HepG2 (cell line): ENCODE results near the gene PRM3. TPM values are rescaled to one million over a fixed set of nuclear protein-coding genes. Genes with fewer than 3 reads are reported as not detected.

ENCODE experiments used
- CAMTA2 ChIP-seq: sonication (generic); formaldehyde crosslinking; IDR thresholded peaks from 2 replicates; pipeline ENCODE4 v1.4.0; 2020; ENCODE audit warnings: mild to moderate bottlenecking, missing genetic modification reagents, borderline replicate concordance
- CHCHD3 ChIP-seq: sonication (generic); formaldehyde crosslinking; IDR thresholded peaks from 2 replicates; pipeline ENCODE4 v1.8.0; 2022; ENCODE audit warnings: mild to moderate bottlenecking, missing genetic modification reagents, moderate library complexity
- KDM4B ChIP-seq: sonication (generic); formaldehyde crosslinking; IDR thresholded peaks from 2 replicates; pipeline ENCODE4 v1.4.0; 2020; ENCODE audit warnings: missing genetic modification reagents
- LCORL ChIP-seq, 2 experiments: fragments of 450-650 bp in 1 of 2; sonication (generic) in 1 of 2; formaldehyde crosslinking in 1 of 2; IDR thresholded peaks; 2 replicates each; pipeline versions ENCODE4 v1.5.0 to v1.6.1; 2017 to 2020; ENCODE audit warnings: antibody characterized with exemption in 1 of 2, missing genetic modification reagents in 1 of 2
- MLLT10 ChIP-seq: sonication (generic); formaldehyde crosslinking; IDR thresholded peaks from 2 replicates; pipeline ENCODE4 v1.4.0; 2020; ENCODE audit warnings: missing genetic modification reagents
- RBM39 ChIP-seq: fragments of 200-400 bp; formaldehyde crosslinking; IDR thresholded peaks from one replicate; pipeline ENCODE4 v1.6.1; 2018; ENCODE audit warnings: antibody characterized with exemption, mild to moderate bottlenecking, low read depth, low read length; ENCODE audit not compliant: poor library complexity, severe bottlenecking
- SALL2 ChIP-seq: sonication (generic); formaldehyde crosslinking; IDR thresholded peaks from 2 replicates; pipeline ENCODE4 v1.8.1; 2023; ENCODE audit warnings: mild to moderate bottlenecking, missing genetic modification reagents, inconsistent platforms
- SP5 ChIP-seq: IDR thresholded peaks from 2 replicates; pipeline ENCODE4 v1.6.1; 2016; ENCODE audit warnings: low read depth, borderline replicate concordance
- SRSF4 ChIP-seq: fragments of 200-400 bp; formaldehyde crosslinking; IDR thresholded peaks from one replicate; pipeline ENCODE4 v1.6.1; 2018; ENCODE audit warnings: mild to moderate bottlenecking, low read depth, low read length, moderate library complexity; ENCODE audit not compliant: poor library complexity, severe bottlenecking
- ZNF274 ChIP-seq: sonication (generic); formaldehyde crosslinking; IDR thresholded peaks from 2 replicates; pipeline ENCODE4 v1.5.1; 2020; ENCODE audit warnings: mild to moderate bottlenecking, missing genetic modification reagents
- ZNF501 ChIP-seq: sonication (generic); formaldehyde crosslinking; IDR thresholded peaks from 2 replicates; pipeline ENCODE4 v1.5.1; 2020; ENCODE audit warnings: mild to moderate bottlenecking, moderate library complexity, missing genetic modification reagents
- ZNF788 ChIP-seq: sonication (generic); formaldehyde crosslinking; IDR thresholded peaks from 2 replicates; pipeline ENCODE4 v1.5.0; 2020; ENCODE audit warnings: mild to moderate bottlenecking, missing genetic modification reagents, borderline replicate concordance
- polyA plus RNA-seq, 8 experiments: library from polyadenylated mRNA; depleted of rRNA in 3 of 8; stranded (reverse) in 7 of 8; unstranded in 1 of 8; fragments of >200 nt; fragmentation: Illumina TruSeq in 4 of 8; extraction: Trizol in 4 of 8; gene quantifications; 2 replicates each; pipeline versions ENCODE4 v1.2.1 to v1.2.3, GENCODE V29; 2011 to 2016; ENCODE audit warnings: low read depth in 4 of 8, missing spikeins in 1 of 8, mixed read lengths in 1 of 8; ENCODE audit not compliant: insufficient read depth in 1 of 8
- total RNA-seq, 5 experiments: library from RNA; depleted of rRNA; stranded (reverse); fragments of >200 nt; fragmentation: Illumina TruSeq; extraction: Trizol; gene quantifications; 2 replicates each; pipeline ENCODE4 v1.2.3, GENCODE V29; 2016; ENCODE audit warnings: low read depth in 1 of 5
- TF ChIP-seq, protein P1 (sequence below): sonication (generic); formaldehyde crosslinking; IDR thresholded peaks from 2 replicates; pipeline ENCODE4 v1.4.0; 2020; ENCODE audit warnings: mild to moderate bottlenecking, low read depth, missing genetic modification reagents
- TF ChIP-seq, protein P2 (sequence below): IDR thresholded peaks from 2 replicates; pipeline ENCODE4 v1.6.1; 2012; ENCODE audit warnings: inconsistent platforms
- TF ChIP-seq, protein P3 (sequence below): sonication (generic); formaldehyde crosslinking; IDR thresholded peaks from 2 replicates; pipeline ENCODE4 v1.8.0; 2022; ENCODE audit warnings: missing genetic modification reagents, mild to moderate bottlenecking, moderate library complexity, borderline replicate concordance
- TF ChIP-seq, protein P4 (sequence below): sonication (generic); formaldehyde crosslinking; IDR thresholded peaks from 2 replicates; pipeline ENCODE4 v1.4.0; 2020; ENCODE audit warnings: missing genetic modification reagents, borderline replicate concordance
- TF ChIP-seq, protein P5 (sequence below): sonication (generic); formaldehyde crosslinking; IDR thresholded peaks from 2 replicates; pipeline ENCODE4 v1.9.0; 2022; ENCODE audit warnings: missing genetic modification reagents, mild to moderate bottlenecking, borderline replicate concordance
- TF ChIP-seq, protein P6 (sequence below): IDR thresholded peaks from 2 replicates; pipeline ENCODE4 v1.4.0; 2020; ENCODE audit warnings: mild to moderate bottlenecking, missing genetic modification reagents

The PRM3 gene
- total and polyA plus RNA-seq, 2 of the 13 experiments (the other 11 are each of a cell fraction or from before 2014, with no cell fraction given): not detected

DNA sequence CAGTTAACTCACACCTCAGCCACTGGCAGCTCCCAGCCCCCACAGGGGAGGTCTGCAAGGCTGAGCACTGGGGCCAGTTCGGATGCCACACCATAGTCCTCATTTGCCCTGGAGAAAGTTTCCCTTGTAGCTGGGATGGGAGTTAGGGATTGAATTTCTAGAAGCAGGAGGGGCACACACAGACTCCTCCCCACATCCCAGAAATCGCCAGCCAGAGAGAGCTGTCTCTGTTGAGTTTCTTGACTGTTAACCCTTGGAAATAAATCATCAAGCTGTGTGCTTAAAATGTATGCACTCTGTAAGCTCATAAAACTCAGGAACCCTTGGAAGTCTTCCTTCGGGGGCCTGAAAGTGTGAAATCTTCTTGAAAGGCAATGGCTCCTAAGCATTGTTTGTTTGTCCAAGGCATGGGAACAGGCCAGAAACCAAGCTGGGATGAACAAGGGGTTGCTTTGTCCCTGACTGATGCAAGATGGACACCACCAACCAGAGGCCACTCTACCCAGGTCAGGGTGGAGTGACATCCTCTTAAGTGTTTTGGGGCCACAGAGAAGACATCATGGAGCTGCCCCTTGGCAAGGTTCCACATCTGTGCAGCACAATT, 394 bp upstream of the PRM3 start (continued):
- TF ChIP-seq, protein P1, sequence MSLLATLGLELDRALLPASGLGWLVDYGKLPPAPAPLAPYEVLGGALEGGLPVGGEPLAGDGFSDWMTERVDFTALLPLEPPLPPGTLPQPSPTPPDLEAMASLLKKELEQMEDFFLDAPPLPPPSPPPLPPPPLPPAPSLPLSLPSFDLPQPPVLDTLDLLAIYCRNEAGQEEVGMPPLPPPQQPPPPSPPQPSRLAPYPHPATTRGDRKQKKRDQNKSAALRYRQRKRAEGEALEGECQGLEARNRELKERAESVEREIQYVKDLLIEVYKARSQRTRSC (CRISPR knock-in tag): 0 out of 2 replicates have a peak, but pooled peaks have one; percentile 37
- TF ChIP-seq SALL2 (CRISPR knock-in tag): no peak
- TF ChIP-seq, protein P2, sequence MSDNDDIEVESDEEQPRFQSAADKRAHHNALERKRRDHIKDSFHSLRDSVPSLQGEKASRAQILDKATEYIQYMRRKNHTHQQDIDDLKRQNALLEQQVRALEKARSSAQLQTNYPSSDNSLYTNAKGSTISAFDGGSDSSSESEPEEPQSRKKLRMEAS: 0 out of 2 replicates have a peak, but pooled peaks have one; percentile 46
- TF ChIP-seq RBM39: no peak
- peak; percentile 37; the same call in 1 of the 2 replicates for TF ChIP-seq ZNF501 (CRISPR knock-in tag)
- TF ChIP-seq SP5 (CRISPR knock-in tag): no peak
- TF ChIP-seq ZNF274 (CRISPR knock-in tag): 0 out of 2 replicates have a peak, but pooled peaks have one; percentile 10
- TF ChIP-seq, protein P3, sequence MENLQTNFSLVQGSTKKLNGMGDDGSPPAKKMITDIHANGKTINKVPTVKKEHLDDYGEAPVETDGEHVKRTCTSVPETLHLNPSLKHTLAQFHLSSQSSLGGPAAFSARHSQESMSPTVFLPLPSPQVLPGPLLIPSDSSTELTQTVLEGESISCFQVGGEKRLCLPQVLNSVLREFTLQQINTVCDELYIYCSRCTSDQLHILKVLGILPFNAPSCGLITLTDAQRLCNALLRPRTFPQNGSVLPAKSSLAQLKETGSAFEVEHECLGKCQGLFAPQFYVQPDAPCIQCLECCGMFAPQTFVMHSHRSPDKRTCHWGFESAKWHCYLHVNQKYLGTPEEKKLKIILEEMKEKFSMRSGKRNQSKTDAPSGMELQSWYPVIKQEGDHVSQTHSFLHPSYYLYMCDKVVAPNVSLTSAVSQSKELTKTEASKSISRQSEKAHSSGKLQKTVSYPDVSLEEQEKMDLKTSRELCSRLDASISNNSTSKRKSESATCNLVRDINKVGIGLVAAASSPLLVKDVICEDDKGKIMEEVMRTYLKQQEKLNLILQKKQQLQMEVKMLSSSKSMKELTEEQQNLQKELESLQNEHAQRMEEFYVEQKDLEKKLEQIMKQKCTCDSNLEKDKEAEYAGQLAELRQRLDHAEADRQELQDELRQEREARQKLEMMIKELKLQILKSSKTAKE (CRISPR knock-in tag): no peak
- TF ChIP-seq ZNF788: 0 out of 2 replicates have a peak, but pooled peaks have one; percentile 44
- TF ChIP-seq, protein P4, sequence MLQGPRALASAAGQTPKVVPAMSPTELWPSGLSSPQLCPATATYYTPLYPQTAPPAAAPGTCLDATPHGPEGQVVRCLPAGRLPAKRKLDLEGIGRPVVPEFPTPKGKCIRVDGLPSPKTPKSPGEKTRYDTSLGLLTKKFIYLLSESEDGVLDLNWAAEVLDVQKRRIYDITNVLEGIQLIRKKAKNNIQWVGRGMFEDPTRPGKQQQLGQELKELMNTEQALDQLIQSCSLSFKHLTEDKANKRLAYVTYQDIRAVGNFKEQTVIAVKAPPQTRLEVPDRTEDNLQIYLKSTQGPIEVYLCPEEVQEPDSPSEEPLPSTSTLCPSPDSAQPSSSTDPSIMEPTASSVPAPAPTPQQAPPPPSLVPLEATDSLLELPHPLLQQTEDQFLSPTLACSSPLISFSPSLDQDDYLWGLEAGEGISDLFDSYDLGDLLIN (CRISPR knock-in tag): no peak
- TF ChIP-seq, protein P5, sequence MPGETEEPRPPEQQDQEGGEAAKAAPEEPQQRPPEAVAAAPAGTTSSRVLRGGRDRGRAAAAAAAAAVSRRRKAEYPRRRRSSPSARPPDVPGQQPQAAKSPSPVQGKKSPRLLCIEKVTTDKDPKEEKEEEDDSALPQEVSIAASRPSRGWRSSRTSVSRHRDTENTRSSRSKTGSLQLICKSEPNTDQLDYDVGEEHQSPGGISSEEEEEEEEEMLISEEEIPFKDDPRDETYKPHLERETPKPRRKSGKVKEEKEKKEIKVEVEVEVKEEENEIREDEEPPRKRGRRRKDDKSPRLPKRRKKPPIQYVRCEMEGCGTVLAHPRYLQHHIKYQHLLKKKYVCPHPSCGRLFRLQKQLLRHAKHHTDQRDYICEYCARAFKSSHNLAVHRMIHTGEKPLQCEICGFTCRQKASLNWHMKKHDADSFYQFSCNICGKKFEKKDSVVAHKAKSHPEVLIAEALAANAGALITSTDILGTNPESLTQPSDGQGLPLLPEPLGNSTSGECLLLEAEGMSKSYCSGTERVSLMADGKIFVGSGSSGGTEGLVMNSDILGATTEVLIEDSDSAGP (CRISPR knock-in tag): peak; percentile 49; the same call in 1 of the 2 replicates
- TF ChIP-seq LCORL (IDR thresholded peaks at IDR 0.05): no peak
- peak; percentile 57; the same call in 1 of the 2 replicates for TF ChIP-seq LCORL (CRISPR knock-in tag; IDR thresholded peaks at IDR 0.05)
- no peak for TF ChIP-seq MLLT10 (CRISPR knock-in tag)
- no peak for TF ChIP-seq CHCHD3
- 0 out of 2 replicates have a peak, but pooled peaks have one; percentile 23 for TF ChIP-seq KDM4B (CRISPR knock-in tag)
- TF ChIP-seq SRSF4: no peak
- no peak for TF ChIP-seq CAMTA2
- TF ChIP-seq, protein P6, sequence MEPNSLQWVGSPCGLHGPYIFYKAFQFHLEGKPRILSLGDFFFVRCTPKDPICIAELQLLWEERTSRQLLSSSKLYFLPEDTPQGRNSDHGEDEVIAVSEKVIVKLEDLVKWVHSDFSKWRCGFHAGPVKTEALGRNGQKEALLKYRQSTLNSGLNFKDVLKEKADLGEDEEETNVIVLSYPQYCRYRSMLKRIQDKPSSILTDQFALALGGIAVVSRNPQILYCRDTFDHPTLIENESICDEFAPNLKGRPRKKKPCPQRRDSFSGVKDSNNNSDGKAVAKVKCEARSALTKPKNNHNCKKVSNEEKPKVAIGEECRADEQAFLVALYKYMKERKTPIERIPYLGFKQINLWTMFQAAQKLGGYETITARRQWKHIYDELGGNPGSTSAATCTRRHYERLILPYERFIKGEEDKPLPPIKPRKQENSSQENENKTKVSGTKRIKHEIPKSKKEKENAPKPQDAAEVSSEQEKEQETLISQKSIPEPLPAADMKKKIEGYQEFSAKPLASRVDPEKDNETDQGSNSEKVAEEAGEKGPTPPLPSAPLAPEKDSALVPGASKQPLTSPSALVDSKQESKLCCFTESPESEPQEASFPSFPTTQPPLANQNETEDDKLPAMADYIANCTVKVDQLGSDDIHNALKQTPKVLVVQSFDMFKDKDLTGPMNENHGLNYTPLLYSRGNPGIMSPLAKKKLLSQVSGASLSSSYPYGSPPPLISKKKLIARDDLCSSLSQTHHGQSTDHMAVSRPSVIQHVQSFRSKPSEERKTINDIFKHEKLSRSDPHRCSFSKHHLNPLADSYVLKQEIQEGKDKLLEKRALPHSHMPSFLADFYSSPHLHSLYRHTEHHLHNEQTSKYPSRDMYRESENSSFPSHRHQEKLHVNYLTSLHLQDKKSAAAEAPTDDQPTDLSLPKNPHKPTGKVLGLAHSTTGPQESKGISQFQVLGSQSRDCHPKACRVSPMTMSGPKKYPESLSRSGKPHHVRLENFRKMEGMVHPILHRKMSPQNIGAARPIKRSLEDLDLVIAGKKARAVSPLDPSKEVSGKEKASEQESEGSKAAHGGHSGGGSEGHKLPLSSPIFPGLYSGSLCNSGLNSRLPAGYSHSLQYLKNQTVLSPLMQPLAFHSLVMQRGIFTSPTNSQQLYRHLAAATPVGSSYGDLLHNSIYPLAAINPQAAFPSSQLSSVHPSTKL (CRISPR knock-in tag): peak; percentile 49; the same call in 1 of the 2 replicates
